Stimulated activated CD4-positive, alpha-beta T cell treated with anti-CD3 and anti-CD28 coated beads, TNF-alpha, amount 100 ng/mL, for 48 hours (primary cell): ENCODE data around the gene STXBP4.

Experiments
- DNase-seq, 3 donors: peaks; one replicate each; pipeline ENCODE4 v3.0.0-alpha.2; 2020; ENCODE audit warnings: low read depth in 3 of 3

Gene STXBP4, protein sequence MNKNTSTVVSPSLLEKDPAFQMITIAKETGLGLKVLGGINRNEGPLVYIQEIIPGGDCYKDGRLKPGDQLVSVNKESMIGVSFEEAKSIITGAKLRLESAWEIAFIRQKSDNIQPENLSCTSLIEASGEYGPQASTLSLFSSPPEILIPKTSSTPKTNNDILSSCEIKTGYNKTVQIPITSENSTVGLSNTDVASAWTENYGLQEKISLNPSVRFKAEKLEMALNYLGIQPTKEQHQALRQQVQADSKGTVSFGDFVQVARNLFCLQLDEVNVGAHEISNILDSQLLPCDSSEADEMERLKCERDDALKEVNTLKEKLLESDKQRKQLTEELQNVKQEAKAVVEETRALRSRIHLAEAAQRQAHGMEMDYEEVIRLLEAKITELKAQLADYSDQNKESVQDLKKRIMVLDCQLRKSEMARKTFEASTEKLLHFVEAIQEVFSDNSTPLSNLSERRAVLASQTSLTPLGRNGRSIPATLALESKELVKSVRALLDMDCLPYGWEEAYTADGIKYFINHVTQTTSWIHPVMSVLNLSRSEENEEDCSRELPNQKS

DNA sequence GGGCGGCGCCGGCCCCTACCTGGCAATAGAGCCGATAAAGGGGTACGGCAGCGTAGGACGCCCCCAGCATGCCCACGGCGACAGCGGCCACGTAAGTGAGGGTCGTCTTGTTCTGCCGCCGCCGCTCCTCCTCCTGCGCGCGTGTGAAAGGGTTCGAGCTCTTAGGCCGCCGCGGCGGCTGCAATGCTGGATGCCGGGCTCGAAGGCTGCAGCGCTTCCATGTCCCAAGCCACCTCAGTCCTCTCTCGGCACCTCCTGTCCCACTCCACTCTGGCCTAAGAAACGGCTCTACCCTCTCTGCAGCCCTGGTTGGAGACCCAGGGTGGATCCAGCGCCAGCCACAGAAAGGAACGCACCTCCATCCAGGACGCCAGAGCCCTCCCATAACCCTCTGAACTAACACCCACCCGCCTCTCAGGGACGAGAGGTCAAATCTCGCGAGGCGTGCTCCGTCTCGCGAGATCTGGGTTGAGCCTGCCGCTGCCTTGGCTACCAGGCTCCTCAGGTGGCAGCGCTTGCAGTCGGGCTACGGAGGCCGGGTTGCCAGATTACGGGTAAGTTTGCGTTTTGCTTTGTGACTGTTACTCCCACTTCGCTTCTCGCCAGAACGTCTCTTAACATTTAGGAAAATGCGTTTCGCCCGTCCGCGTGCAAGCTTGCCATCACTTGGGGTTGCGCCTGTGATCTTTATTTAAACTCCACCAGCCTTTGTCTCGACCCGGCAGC, at the start of gene STXBP4, which contains the start of gene COX11:
TSS of gene STXBP4 (plus strand) at position 504 of the 726 bp plus-strand sequence. CDS start 17,455 bp downstream, outside the sequence.
TSS of gene COX11 (minus strand) at position 393 of the 726 bp plus-strand sequence. CDS start at position 385, 8 bp downstream.
- peak; percentile 83 to 90 (median 86) for DNase-seq

DNA sequence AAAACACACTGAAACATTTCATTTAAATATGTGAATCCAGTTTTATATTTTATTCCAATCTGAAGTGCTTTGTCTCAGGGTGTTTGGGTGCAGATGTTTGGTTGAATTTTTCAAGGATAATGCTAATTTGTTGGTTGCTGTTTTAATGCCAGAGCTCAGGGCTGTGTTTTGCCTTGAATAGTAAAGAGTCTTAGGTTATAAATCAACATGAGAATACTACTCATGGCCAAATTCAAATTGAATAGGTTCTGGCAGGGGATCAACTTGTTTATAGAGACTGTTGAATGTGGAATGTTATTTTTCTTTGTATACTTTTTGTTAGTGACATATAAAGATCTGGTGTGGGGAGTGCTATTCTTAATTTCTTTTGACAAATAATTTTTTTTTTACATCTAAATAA, 49.1 kb upstream of the STXBP4 start:
- DNase-seq: no peak

DNA sequence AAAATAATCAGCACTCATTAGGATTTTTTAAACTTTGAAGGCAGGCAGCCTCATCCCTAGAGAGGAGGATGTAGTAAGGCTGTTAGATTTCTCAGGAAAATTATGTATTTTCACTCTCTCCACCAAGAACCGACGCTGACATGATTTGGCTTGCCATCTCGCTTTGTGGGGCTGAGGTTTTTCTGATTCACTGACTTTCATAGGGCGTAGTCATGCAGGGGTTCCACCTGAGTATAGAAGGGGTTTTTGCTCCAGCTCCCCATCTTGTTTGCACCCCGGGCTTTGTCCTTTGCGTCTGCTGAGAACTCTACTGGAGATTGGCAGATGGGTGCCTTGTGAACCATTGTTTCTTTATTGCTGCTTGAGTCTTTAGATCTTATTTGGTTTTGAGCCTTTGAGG, 47.7 kb upstream of the STXBP4 start:
- no peak for DNase-seq

DNA sequence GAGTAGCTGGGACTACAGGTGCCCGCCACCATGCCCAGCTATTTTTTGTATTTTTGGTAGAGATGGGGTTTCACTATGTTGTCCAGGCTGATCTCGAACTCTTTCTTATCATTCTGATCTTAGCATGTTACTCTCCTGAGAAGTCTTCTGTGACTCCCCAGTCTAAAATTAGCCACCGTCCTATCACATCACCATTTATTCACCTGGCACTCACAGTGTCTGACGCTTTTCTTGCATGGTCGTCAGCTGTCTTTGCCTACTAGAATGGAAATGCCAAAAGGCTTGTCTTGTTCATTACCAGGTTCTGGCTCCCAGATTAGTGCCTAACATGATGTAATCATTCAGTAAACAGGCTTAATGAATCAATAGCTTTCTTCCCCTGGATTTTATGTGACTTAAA, 44.2 kb upstream of the STXBP4 start:
- no peak for DNase-seq

DNA sequence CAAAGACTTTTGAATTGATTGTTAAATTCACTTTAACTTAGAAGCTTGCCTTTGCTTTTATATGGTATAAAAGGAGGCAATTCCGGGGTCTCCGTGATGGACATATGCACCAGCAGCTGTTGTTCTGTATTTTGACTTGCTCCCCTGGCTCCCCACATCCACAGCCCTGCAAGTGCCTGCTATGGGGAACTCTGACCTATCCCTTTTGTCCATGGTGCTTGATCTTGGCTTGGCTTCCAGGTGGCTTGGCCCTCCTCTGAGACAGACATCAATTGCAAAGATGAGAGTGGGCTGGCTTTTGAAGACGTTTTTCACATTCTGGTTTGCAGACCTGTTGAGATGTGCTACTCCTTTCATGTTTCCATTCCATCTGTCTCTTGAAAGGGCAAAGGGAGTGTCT, 41.0 kb upstream of the STXBP4 start:
- no peak for DNase-seq

DNA sequence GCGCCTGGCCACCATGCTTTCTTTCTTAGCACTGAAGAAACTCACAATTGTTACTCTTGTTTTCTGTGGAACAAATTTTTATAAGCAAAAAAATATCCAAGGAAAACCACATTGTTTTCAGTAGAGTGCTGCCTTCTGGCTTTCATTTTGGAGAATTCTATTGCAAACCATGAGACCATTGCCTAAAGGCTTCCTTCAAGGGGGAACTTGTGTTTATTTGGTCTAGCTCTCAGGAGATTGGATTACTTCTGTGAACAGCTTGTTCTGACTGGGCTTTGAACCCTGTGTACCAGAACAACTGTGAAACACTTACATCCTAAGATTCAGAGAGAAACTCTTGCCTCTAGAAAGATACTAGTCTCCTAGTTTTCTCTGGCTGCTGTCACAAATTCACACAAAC, 35.9 kb upstream of the STXBP4 start:
- no peak for DNase-seq

DNA sequence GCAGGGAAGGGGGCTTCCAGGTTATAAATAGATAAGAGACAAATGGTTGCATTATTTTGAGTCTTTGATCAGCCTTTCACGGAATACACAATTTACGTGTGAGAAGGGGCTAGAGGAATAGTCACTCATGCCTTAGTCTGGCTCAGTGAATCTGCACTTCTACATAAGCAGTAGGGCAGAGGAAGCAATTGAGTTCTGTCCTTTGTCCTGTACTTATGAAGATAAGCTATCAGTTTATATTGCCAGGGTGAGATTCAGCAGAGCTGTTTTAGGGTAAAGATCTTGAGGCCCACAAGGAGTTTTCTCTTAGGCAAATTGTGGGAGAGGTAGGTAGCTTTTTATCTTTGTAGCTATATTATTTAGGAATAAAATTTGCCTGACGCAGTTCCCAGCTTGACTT, 34.6 kb upstream of the STXBP4 start:
- no peak for DNase-seq

DNA sequence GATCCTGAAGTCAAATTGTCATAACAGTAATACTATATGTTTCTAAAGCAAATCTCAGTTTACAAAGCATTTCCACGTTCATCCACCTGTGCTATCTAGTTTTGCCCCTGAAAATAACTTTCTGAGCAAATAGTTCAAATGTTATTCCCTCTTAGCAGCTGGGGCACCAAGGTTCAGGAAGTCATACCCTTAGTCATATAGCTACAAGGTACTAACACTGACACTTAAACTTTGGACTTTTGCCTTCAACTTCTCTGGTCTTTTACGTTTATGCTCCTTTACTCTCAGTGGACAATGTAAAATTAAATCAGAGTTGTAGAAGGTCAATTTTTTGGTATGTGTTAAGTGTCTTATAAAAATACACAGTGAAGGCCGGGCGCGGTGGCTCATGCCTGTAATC, 33.1 kb upstream of the STXBP4 start:
- no peak for DNase-seq

DNA sequence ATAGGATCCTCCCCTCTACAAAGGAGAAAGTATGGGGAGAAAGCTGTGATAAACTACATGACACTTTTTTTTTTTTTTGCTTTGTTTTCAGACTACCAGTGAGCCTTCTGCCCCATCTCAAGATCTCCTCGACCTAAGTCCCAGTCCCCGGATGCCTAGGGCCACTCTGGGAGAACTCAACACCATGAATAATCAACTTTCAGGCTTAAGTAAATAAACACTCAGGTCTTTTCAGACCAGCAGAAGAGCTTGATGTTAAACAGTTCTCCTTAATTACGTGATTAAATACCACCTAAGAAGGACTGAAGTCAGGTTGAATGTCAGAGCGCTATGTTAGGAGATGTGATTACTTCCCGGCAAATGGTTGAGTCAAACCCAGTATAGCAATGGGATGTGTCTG, 31.5 kb upstream of the STXBP4 start:
- DNase-seq: no peak

DNA sequence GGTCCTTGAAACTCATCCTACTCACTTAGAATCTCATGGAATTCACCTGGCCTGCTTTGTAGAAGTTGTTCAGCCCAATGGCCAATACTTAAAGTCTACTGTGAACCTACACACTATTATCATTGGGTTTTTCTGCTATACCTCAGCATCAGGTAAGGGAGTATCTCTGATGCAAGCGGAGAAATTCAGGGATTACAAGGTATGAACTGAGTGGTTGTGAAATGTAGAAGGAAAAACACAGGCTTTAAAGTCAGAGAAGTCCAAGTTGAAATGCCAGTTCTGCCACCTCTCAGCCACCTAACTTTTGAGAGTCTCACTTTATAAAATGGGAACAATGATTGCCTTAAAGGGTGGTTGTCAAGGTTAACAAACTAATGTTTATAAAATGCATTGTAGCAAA, 31.1 kb upstream of the STXBP4 start:
- DNase-seq: no peak

DNA sequence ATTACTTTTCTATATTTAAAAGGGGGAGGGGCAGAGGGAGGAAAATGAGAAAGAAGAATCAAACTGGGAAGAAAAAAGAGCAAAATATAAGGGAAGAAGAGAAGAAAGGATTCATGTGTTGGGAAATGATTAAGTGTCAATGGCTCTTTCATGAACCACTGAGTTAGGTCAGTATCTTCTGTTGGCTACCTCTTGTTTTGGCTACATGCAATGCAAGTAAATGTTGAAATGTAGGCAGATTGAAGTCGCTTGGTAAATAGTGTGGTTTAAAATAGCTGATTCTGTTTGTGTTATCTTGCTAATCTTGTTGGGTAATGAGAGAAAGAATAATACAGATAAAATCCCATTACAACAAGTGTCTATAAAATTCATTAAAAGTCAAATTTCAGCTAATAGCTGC, 27.3 kb upstream of the STXBP4 start:
- DNase-seq: no peak

DNA sequence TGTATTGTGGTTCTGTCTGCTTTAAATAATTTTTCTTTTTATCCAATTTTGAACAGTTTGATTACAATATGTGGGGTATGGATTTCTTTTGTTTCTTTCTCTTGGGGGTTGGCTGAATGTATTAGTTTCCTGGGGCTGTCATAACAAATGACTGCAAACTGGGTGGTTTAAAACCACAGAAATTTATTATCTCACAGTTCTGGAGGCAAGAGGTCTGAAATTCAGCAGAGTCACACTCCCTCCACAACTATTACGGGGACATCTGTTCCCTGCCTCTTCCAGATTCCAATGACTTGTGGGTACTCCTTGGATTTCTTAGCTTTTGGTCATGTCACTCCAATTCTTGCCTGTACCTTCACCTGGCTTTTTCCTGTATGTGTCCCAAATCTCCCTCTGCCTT, 23.8 kb upstream of the STXBP4 start:
- DNase-seq: no peak

DNA sequence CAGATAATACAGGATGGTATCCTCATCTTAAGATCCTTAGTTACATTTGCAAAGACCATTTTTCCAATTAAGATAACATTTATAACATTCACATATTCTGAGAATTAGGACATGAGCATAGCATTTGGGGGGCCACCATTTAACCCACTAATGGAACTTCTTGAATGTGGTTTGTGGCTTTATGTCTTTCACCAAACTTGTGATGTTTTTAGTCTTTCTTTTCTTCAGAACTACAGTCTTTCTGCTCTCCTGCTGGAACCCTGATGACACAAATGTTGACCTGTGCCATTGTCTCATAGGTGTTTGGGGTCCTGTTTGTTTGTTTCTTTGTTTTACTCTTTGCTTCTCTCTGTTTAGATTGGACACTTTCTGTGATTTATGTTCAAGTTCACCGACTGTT, 23.3 kb upstream of the STXBP4 start:
- no peak for DNase-seq

DNA sequence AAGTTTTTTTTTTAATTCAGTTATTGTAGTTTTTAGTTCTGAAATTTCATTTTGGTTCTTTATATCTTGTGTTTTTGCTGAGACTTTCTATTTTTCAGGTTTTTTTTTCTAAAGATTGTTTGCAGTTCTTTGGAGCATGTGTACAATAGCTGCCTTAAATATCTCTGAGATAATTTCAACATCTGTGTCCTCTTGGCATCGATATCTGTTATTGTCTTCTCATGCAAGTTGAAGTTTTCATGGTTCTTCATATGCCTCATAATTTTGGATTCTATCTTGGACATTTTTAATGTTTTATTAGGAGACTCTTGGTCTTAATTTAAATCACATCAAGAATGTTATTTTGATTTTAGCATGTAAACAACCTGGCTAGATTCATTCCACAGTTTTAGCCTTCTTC, 22.9 kb upstream of the STXBP4 start:
- DNase-seq: no peak

DNA sequence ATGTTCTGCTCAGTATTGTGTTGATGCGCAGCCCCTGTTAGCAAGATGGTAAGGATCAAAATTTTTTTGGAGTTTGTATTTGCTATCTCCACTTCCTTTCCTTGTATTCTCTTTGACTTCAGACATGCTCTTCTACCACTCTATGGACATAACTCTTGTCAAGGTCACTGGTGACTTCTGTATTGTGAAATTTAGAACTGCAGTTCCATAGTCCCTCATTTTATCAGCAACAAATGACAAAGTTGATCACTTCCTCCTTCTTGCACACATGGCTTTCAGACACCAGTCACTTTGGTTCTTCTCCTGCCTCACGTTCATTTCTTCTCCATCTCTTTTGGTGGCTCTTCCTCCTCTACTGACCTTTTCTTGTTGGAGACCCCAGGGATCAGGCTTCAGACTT, 21.2 kb upstream of the STXBP4 start:
- no peak for DNase-seq

DNA sequence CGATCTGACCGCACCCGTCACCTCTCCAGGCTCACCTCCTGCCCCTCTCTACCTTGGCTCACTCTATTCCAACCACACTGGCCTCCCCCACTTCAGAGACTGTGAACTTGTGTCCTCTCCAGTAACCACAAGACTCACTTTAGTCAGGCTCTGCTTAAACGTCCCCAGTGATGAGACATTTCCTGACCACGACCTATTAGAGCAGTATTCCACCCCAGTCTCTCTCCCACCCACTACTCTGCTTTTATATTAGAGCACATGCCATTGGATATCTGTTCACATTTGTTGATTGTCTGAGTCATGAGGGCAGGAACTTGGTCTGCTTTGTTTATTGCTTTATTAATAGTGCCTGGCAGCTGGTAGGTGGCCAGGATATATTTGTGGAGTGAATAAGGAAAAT, 20.2 kb upstream of the STXBP4 start:
- DNase-seq: no peak

DNA sequence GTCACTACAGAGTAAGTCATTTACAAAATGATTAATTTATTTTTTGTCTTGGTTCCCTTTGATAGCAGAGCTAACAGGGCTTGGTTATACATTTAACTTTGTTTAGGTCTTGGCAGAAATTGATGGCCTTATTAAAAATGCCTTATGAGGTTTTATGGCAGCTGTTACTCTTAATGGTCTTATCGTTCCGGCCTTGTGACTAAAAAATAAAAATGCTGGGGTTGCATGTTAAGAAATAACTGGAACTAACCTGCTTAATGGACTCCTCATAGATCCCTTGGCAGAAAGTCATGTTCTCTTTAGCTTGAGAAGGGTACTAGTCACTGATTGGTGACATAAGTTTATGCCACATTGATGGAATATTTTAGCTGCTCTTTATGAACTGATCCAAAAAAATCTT, 18.4 kb upstream of the STXBP4 start:
- DNase-seq: no peak

DNA sequence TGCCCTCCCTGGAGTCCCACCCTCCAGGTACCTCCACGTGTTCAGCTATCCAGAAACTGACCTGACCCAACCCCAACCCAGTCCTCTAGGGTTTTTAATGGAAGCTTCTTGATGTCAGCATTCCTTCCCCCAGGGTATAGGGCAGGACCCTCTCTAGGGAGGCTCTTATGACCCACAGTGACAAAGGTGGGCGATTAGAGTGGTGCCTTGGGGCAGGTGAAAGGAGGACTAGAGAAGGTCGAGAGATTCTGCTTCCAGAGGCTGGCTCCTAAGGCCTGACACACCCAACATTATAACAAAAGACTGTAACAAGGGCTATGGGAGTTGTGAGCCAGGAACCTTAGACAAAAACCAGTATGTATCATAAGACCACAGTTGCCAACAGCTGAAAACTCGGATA, 17.3 kb upstream of the STXBP4 start:
- DNase-seq: no peak

DNA sequence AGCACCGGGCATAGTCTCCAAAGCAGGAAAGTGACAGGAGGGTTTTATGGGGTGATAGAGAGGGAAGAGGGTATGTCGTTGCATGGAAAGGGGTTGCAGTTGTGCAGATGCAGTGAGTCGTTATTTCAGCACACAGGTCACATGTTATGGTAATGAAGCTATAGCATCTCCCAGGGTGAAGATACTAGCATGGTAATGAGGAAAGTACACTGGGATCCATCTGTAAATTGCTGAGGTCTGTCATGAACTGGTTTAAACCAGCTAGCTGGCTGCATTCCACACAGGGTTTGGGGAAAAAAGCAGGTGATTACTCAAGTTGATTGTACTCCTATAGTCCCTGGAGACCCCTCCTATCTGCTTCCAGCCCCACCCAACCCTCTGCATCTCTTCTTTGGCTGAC, 11.8 kb upstream of the STXBP4 start:
- DNase-seq: no peak

DNA sequence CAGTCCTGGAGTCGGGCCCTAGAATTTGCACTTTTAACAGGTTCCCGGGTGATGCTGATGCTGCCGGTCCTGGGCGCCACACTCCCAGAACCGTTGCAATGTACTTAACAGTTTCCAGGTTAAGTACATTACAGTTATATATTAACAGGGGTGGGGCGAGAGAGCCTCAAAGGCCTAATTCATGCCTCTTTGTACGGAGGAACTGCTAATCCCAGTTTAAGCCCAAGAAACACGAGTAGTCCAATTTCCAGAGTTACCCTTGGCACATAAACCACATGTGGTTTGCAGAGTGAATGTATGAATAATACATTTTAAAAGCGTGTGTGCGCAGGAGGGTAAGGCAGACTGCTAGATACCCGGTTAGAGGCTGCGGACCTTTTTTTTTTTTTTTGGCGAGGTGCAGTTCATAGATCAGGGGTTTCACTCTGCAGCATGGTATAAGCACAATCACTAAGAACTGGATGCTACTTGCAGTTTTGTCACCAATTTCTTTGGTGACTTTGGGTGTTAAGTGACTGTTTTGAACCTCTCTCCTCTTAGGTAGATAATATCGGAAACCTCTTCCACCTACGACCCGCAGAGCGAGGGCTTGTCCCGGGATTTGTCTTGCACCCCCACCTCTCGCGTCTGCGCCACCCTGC, 824 bp upstream of the STXBP4 start:
- DNase-seq: no peak

DNA sequence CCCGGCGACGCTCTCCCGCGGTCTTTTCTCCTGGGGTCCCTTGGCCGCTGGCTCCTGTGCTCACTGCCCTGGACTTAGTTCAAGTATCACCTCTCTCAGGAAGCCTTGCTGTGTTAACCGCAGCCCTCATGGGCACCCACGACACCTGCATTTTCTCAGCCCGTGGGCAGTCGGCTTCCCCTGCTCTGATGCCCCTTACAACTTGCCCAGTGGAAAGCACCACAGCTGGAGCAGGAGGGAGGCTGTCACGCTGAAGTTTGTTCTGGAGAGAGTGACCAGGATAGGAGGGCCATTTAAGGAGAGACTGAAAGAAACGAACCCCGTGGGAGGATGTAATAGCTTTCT, 395 bp downstream of the STXBP4 start:
- DNase-seq: peak in 1 of 3 donors; percentile 2
